ENCODE measurements around the gene PRDX2. TPM values are rescaled to one million over a fixed set of nuclear protein-coding genes. Genes with fewer than 3 reads are reported as not detected.

The PRDX2 gene
- total and polyA plus RNA-seq, 2 of the 4 experiments (the other 2 are of a cell fraction): 371 to 378 TPM

GRCh38 chr19:12834566-12834943 lies 33.0 kb upstream of the PRDX2 start, which contains the start of gene RTBDN:
RTBDN (minus strand) TSS chr19:12834579; CDS start chr19:12829979, 4,600 bp downstream.
- H4K8ac ChIP-seq (ENCODE audit: low read depth in 2 of 2, low read length in 2 of 2): no peak within 1 kb of the TSS
- 0 out of 2 replicates have a peak, but pooled peaks cover 8% of the 10 kb centered on the region for H3K9me1 ChIP-seq (ENCODE audit: insufficient read depth, low read length)
- no peak within 1 kb of the TSS for H3K14ac ChIP-seq (replicated peaks; ENCODE audit: low read depth, low read length)
- H3K4me3 ChIP-seq (ENCODE audit: insufficient read depth, low read depth, low read length): peak within 1 kb of the TSS; percentile 56
- no peak within 1 kb of the TSS for H3K9ac ChIP-seq (ENCODE audit: low read depth, low read length)
- H2AK9ac ChIP-seq (replicated peaks; ENCODE audit: low read depth, low read length, poor library complexity): no peak within 1 kb of the TSS
- no TSS peak for BruUV-seq (replicated peaks)
- dilution Hi-C loops (cut with HindIII; ENCODE audit: low sequenced_read_pairs, unreplicated experiment): no loop called here
- H3K56ac ChIP-seq (ENCODE audit: extremely low read depth, insufficient read depth, low read length): no peak within 1 kb of the TSS
- no peak within 1 kb of the TSS for H2BK120ac ChIP-seq (ENCODE audit: low read depth, low read length)
- ATAC-seq (ENCODE audit: low read depth) (no peak), DNase-seq (no peak)
- no peak for TF ChIP-seq NFE2L2 (IDR thresholded peaks at IDR 0.05; ENCODE audit: low read depth, low read length)
- H3K36me3 ChIP-seq (ENCODE audit: control insufficient read depth, insufficient read depth, low read length): no peaks in the 10 kb centered on the region
- H2BK20ac ChIP-seq (ENCODE audit: low read depth, low read length): no peak within 1 kb of the TSS
- no peak within 1 kb of the TSS for H4K5ac ChIP-seq (ENCODE audit: low read depth, low read length)
- H4K91ac ChIP-seq (ENCODE audit: insufficient read depth, low read depth, low read length): no peak within 1 kb of the TSS
- H2AFZ ChIP-seq (replicated peaks; ENCODE audit: low read length, poor library complexity): peak within 1 kb of the TSS; percentile 89
- H3K79me1 ChIP-seq (ENCODE audit: low read depth in 1 of 2, low read length in 2 of 2): no peaks in the 10 kb centered on the region
- H3K27ac ChIP-seq (ENCODE audit: insufficient read depth, low read length): no peak within 1 kb of the TSS
- no peak within 1 kb of the TSS for H2BK5ac ChIP-seq (ENCODE audit: low read depth, low read length, poor library complexity, severe bottlenecking)
- no peak within 1 kb of the TSS for H2BK15ac ChIP-seq (ENCODE audit: low read depth, low read length)
- H4K20me1 ChIP-seq (ENCODE audit: insufficient read depth, low read length): peaks cover 21% of the 10 kb centered on the region
- no peak within 1 kb of the TSS for H3K23ac ChIP-seq (ENCODE audit: low read depth, low read length)
- in situ Hi-C loops (cut with MboI; ENCODE audit: low sequenced_read_pairs): no loop called here
- no peak within 1 kb of the TSS for H3K18ac ChIP-seq (ENCODE audit: low read depth, low read length)
- no peak within 1 kb of the TSS for H2AK5ac ChIP-seq (ENCODE audit: low read depth, low read length)
- H3K4me1 ChIP-seq (ENCODE audit: control insufficient read depth, insufficient read depth, low read length): peaks cover 4% of the 10 kb centered on the region; the same call in 1 of the 2 replicates
- CTCF ChIA-PET: interaction anchor here (0.9 kb wide), 1 partner anchor 12 kb away, joined by 3 read pairs; no protein-coding TSS in a partner anchor
- H3K4ac ChIP-seq (ENCODE audit: low read depth, low read length): no peak within 1 kb of the TSS
- no peaks in the 10 kb centered on the region; the same call in 1 of the 2 replicates for H3K9me3 ChIP-seq (ENCODE audit: control insufficient read depth, insufficient read depth, low read length)
- peak within 1 kb of the TSS; percentile 74 for H3K4me2 ChIP-seq (ENCODE audit: low read depth, low read length)
- WGBS, 2 experiments (ENCODE audit: extremely low coverage in 2 of 2, insufficient read length in 1 of 2): 0% methylated on average over 10 of the region's 20 CpGs; no CpG with 5 or more reads in 1 of the 2 experiments
- POLR2A ChIA-PET (ENCODE audit: unreplicated experiment): no interaction called here
- peaks cover 60% of the 10 kb centered on the region for H3K27me3 ChIP-seq (ENCODE audit: control insufficient read depth, insufficient read depth, low read length)
- intact Hi-C loops (cut with micrococcal nuclease): no loop called here
